Ectodermal cell (in vitro differentiated cells): ENCODE measurements around the gene CUX1.
"Not testable (repeated sequence)": the region's sequence is repeated elsewhere in the genome, so short reads cannot be mapped to it uniquely, and the experiment has no call there.

ENCODE experiments used
- H3K27ac ChIP-seq: 2 replicates; pipeline ENCODE4 v1.7.0; 2013; ENCODE audit warnings: mild to moderate bottlenecking, low read depth, low read length; ENCODE audit not compliant: insufficient read depth, poor library complexity, severe bottlenecking
- H3K27me3 ChIP-seq: 2 replicates; pipeline ENCODE4 v1.7.0; 2013; ENCODE audit warnings: mild to moderate bottlenecking, low read length; ENCODE audit not compliant: insufficient read depth, control insufficient read depth, poor library complexity, severe bottlenecking
- H3K36me3 ChIP-seq: one replicate; pipeline ENCODE4 v1.7.0; 2013; ENCODE audit warnings: low read length; ENCODE audit not compliant: control insufficient read depth, insufficient read depth
- H3K4me1 ChIP-seq: one replicate; pipeline ENCODE4 v1.7.0; 2013; ENCODE audit warnings: low read length; ENCODE audit not compliant: control insufficient read depth, insufficient read depth
- H3K4me3 ChIP-seq: 2 replicates; pipeline ENCODE4 v1.7.0; 2013; ENCODE audit warnings: low read depth, low read length, control low read depth; ENCODE audit not compliant: insufficient read depth
- H3K9me3 ChIP-seq: 2 replicates; pipeline ENCODE4 v1.7.0; 2013; ENCODE audit warnings: mild to moderate bottlenecking, low read length, moderate library complexity; ENCODE audit not compliant: control insufficient read depth
- WGBS, 2 experiments: methylation state at CpG; one replicate each; pipeline ENCODE4 v1.1.7; 2013; ENCODE audit warnings: missing lambda C conversion rate in 2 of 2; 5-methylcytosine and 5-hydroxymethylcytosine counted together

Gene CUX1

GRCh38 chr7:102042796-102043195 is 225.4 kb downstream of the CUX1 start:
- 94 to 95% methylated on average over 9 of the region's 9 CpGs for WGBS, 2 experiments
- H3K4me3 ChIP-seq, H3K27me3 ChIP-seq, H3K9me3 ChIP-seq, H3K36me3 ChIP-seq, H3K4me1 ChIP-seq, H3K27ac ChIP-seq: not testable (repeated sequence)

- no peak overlapping the region for H3K27ac ChIP-seq
- no peaks in the 10 kb centered on the region for H3K36me3 ChIP-seq
- H3K4me3 ChIP-seq, result no peak overlapping the region
- H3K4me1 ChIP-seq, result no peaks in the 10 kb centered on the region
- no peaks in the 10 kb centered on the region for H3K27me3 ChIP-seq
- whole genome bisulfite sequencing, 2 experiments, result 86 to 91% methylated on average over 6 of the region's 6 CpGs
- no peaks in the 10 kb centered on the region for H3K9me3 ChIP-seq
These were observed 227.2 kb downstream of the CUX1 start for GRCh38 chr7:102044641-102044983.

- H3K27me3 ChIP-seq, result no peaks in the 10 kb centered on the region
- no peaks in the 10 kb centered on the region for H3K36me3 ChIP-seq
- WGBS, 2 experiments, result 95 to 96% methylated on average over 29 of the region's 29 CpGs
- H3K9me3 ChIP-seq, result no peaks in the 10 kb centered on the region
- H3K4me3 ChIP-seq, result no peak overlapping the region
- no peaks in the 10 kb centered on the region for H3K4me1 ChIP-seq
- no peak overlapping the region for H3K27ac ChIP-seq
These were observed 227.7 kb downstream of the CUX1 start for GRCh38 chr7:102044984-102045673.

GRCh38 chr7:102045681-102046372 is 228.4 kb downstream of the CUX1 start:
- 96 to 97% methylated on average over 11 of the region's 11 CpGs for WGBS, 2 experiments
- no peaks in the 10 kb centered on the region for H3K4me1 ChIP-seq
- no peaks in the 10 kb centered on the region for H3K36me3 ChIP-seq
- H3K4me3 ChIP-seq, result no peak overlapping the region
- no peaks in the 10 kb centered on the region for H3K9me3 ChIP-seq
- H3K27ac ChIP-seq, result no peak overlapping the region
- H3K27me3 ChIP-seq, result no peaks in the 10 kb centered on the region

- 82 to 86% methylated on average over 11 of the region's 11 CpGs for WGBS, 2 experiments
- H3K36me3 ChIP-seq, result no peaks in the 10 kb centered on the region
- no peak overlapping the region for H3K4me3 ChIP-seq
- no peak overlapping the region for H3K27ac ChIP-seq
- H3K4me1 ChIP-seq, result no peaks in the 10 kb centered on the region
- H3K27me3 ChIP-seq, result no peaks in the 10 kb centered on the region
- no peaks in the 10 kb centered on the region for H3K9me3 ChIP-seq
These were observed 229.1 kb downstream of the CUX1 start for GRCh38 chr7:102046373-102047117.

- Histone ChIP-seq H3K4me3 (no peak overlapping the region), H3K27me3 (no peaks in the 10 kb centered on the region), H3K9me3 (no peaks in the 10 kb centered on the region), H3K27ac (no peak overlapping the region), H3K4me1 (no peaks in the 10 kb centered on the region), H3K36me3 (no peaks in the 10 kb centered on the region)
- WGBS, 2 experiments, result 95 to 96% methylated on average over 1 of the region's 1 CpG
These were observed 229.7 kb downstream of the CUX1 start for GRCh38 chr7:102047167-102047566.

GRCh38 chr7:102049765-102050164 is 232.3 kb downstream of the CUX1 start:
- H3K4me3 ChIP-seq, result no peak overlapping the region
- H3K27me3 ChIP-seq, result no peaks in the 10 kb centered on the region
- WGBS, 2 experiments, result 86 to 88% methylated on average over 8 of the region's 8 CpGs
- no peaks in the 10 kb centered on the region for H3K4me1 ChIP-seq
- H3K9me3 ChIP-seq, result no peaks in the 10 kb centered on the region
- peaks cover 3% of the 10 kb centered on the region for H3K36me3 ChIP-seq
- no peak overlapping the region for H3K27ac ChIP-seq

GRCh38 chr7:102050864-102051460 is 233.5 kb downstream of the CUX1 start:
- H3K4me1 ChIP-seq, result no peaks in the 10 kb centered on the region
- H3K9me3 ChIP-seq, result no peaks in the 10 kb centered on the region
- peaks cover 3% of the 10 kb centered on the region for H3K36me3 ChIP-seq
- no peaks in the 10 kb centered on the region for H3K27me3 ChIP-seq
- no peak overlapping the region for H3K4me3 ChIP-seq
- WGBS, 2 experiments, result 74 to 75% methylated on average over 13 of the region's 13 CpGs
- no peak overlapping the region for H3K27ac ChIP-seq

- H3K9me3 ChIP-seq, H3K36me3 ChIP-seq, H3K27me3 ChIP-seq, H3K4me1 ChIP-seq, H3K4me3 ChIP-seq, H3K27ac ChIP-seq: not testable (repeated sequence)
- WGBS, 2 experiments, result 91 to 92% methylated on average over 10 of the region's 10 CpGs
These were observed 234.3 kb downstream of the CUX1 start for GRCh38 chr7:102051736-102052135.

GRCh38 chr7:102054158-102054557 is 236.7 kb downstream of the CUX1 start:
- Histone ChIP-seq H3K4me1 (no peaks in the 10 kb centered on the region), H3K27me3 (no peaks in the 10 kb centered on the region), H3K9me3 (no peaks in the 10 kb centered on the region), H3K27ac (no peak overlapping the region), H3K36me3 (peaks cover 3% of the 10 kb centered on the region), H3K4me3 (no peak overlapping the region)
- WGBS, 2 experiments, result 93 to 96% methylated on average over 2 of the region's 2 CpGs
